NK-92 treated with Interleukin-12 subunit alpha and Interleukin-12 subunit beta, amount 100 ng/mL, for 24 hours (cell line): Measurements from ENCODE around the gene NPIPB2.

Experiments used
- DNase-seq: peaks from one replicate; lab custom pipeline; 2025; lab: John Stamatoyannopoulos, UW

The NPIPB2 gene

DNA sequence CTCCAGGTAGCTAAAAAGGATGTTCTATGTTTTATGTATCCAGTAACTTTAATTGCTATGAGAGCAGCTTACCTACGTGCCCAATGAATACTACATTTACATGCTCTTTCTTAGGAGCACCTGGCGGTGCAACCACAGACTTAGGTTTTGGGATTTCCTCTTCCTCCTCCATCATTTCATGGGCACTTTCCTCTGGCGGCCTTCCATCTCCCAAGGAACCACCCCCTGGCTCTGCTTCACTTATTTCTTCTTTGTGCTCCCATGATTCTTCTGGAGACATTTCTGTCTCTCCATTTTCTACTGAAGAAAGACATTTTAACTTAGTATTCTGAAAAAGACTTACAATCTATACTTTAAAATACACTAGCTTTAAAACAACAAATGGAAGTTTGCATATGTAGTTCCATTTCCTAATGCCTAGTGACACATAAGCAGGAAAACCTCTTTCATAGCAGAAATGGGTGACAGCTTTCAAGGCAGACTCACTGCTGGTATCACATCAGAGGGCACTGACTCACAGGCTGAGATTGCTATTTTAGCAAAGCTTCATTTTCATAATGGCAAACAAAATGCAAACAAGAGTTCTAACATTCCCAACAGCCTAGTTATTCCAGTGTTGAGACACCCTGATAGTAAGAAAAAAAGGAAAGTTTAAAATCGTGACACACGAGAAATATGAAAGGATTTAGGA, 45.2 kb downstream of the NPIPB2 start:
- DNase-seq, result no peak

DNA sequence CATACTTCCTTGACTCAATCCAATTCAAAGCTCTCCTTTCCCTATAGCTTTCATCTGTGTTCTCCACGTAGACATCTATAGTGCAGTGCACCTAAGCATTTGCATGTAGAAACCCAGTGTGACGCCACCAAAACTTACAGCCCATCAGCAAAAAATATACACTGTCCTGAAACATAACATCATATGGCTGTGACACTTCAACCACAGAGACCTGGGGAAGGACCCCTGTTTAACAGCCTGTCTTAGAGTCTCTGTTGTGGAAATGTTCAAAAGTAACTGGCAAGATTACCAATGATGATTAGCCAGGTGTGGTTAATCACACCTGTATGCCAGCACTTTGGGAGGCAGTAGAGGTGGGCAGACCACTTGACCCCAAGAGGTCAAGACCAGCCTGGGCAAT, 48.3 kb downstream of the NPIPB2 start:
- DNase-seq, result no peak

DNA sequence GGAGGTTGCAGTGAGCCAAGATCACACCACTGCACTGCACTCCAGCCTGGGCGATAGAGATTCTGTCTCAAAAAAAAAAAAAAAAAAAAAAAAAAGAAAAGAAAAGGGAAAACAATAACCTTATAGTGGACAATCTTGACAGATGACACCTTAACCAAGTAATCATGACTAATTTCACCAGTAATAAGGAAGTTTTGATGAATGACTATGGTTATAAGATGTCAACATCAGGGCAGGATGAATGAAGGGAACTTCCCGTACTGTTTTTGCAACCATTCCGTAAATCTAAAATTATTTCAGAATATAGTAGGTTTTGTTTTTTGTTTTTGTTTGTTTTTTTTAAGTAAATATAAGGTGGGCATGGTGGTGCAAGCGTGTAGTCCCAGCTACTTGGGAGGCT, 49.1 kb downstream of the NPIPB2 start:
- no peak for DNase-seq

DNA sequence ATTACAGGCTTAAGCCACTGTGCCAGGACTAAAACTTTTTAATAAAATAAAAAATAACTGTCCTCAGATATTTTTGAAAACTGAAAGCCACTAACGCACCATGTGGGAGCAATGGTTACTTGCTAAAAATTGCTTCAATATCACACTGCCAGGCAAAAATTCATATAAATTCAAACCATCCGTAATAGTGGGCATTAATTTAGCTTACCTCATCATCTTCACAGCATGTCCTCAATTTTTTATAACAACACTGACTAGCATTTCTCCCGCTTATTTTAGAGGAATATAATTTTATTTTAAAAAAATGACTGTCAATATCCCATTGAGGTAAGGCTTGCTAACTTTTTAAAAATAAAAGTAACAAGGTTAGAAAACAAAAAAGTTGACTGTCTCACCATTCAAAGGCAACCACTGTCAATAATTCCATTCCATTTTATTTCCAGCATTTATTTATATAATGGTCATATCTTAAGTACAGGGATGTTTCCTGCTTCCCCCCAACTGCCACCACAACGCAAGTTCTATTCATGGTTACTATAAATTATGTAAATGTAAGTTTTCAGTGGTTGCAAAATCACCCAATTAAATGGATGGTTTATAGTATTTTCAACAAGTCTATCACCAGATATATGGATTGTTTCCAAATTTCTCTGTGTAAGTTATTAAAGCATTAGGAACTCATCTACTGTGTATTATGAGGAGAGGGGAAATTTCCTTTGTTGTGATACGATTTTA, 51.4 kb downstream of the NPIPB2 start:
- DNase-seq, result no peak

DNA sequence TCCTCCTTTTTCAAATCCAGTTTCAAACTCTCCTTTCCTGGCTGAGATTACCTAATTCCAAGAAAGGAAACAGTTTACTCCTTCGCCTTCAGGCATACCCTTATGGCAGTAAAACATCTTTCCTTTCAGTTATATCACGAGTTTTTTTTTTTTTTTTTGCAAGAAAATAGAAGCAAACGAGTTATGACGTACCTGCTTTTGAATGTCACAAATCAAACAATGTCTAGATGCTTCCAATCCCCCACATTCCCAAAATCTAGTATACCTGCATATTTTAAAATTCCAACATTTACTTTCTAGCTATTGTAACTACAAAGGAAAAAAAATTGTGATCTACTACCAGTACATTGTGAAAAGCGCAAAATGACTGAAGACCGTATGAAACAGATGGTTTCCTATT, 55.0 kb downstream of the NPIPB2 start:
- DNase-seq, result no peak

DNA sequence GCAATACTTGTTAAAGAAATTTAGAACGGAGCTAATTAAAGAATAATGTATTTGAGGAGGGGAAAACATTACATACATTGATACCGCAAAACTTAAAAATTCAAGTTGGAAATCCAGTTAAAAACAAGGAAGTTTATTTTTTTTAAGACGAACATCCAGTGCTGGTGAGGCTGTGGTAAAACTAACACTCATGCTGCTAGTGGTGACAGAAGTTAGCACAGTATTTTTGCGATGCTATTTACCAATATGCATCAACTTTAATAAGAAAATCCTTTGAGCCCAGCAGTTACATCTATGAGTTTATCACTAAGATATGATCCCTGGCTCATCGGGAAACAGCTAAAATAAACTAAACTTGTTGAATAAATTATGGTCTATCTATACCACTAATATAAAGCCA, 57.8 kb downstream of the NPIPB2 start:
- DNase-seq, result no peak

DNA sequence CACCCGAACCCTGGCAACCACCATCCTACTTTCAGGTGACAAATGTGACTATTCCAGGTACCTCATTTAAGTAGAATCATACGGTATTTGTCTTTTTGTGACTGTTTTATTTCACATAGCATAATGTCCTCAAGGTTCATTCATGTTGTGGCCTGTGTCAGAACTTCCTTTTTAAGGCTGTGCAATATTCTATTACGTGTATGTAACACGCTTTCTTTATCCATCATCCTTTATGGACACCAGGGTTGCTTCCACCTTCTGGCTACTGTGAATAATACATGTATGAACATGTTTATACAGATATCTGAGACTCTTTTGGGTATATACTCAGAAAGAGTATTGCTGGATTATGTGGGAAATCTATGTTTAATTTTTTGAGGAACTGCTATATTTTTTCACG, 61.8 kb downstream of the NPIPB2 start:
- DNase-seq, result no peak

DNA sequence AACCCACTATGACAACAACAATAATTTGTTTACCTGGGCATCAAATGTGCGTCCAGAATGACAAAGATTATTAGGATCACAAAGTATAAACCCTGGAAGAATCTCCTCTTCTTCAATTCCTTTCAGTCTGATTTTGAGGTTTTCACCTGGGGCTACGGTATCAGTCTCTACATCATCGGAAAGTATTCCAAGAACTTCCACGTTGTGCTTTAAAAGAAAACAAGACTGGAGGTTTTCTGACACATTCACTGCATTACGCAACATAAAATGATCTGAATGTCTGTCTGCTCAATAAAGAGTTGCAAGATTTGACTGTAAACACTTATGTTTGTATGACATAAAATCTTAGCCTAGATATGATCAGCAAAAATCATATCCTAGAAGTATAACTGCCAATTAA, 64.5 kb downstream of the NPIPB2 start:
- no peak for DNase-seq
